T-cell (primary cell): ENCODE data around the gene UBE2E2. TPM values are rescaled to one million over a fixed set of nuclear protein-coding genes. Genes with fewer than 3 reads are reported as not detected.

ENCODE experiments used
- ATAC-seq, 4 experiments: fragments of 200-7000 bp in 3 of 4; fragments of 150-1000 bp in 1 of 4; cut with Tn5 transposase; replicated peaks in 1 of 4; 1 replicate in 3 of 4; 2 replicates in 1 of 4; pipeline ENCODE4 v1.10.0; 2021; ENCODE audit warnings: moderate library complexity in 3 of 4, mild to moderate bottlenecking in 2 of 4, moderate number of reproducible peaks in 1 of 4
- CTCF ChIA-PET, 2 donors: fragments of 300-600 bp; sonication (Branson Sonifier 250); formaldehyde crosslinking; loops; one replicate each; lab custom pipeline; 2022; ENCODE audit warnings: antibody characterized with exemption in 2 of 2; lab: Charles Lee
- POLR2A ChIA-PET, 2 donors: fragments of 300-600 bp; sonication (Branson Sonifier 250); formaldehyde crosslinking; loops; one replicate each; lab custom pipeline; 2022; ENCODE audit warnings: antibody characterized with exemption in 2 of 2; lab: Charles Lee
- DNase-seq, 35 experiments: peaks; one replicate each; pipeline versions ENCODE4 v3.0.0 to v3.0.0-alpha.2; 2013 to 2023
- H3K27ac ChIP-seq: one replicate; pipeline ENCODE4 v1.5.1; 2013; ENCODE audit warnings: low read length
- H3K27me3 ChIP-seq, 2 experiments: replicated peaks in 1 of 2; 1 replicate in 1 of 2; 2 replicates in 1 of 2; pipeline versions ENCODE4 v1.6.1 to v1.7.0; 2013; ENCODE audit warnings: low read length in 1 of 2, mixed read lengths in 1 of 2; ENCODE audit not compliant: control insufficient read depth in 2 of 2, insufficient read depth in 2 of 2; ENCODE audit errors: extremely low read depth in 1 of 2
- H3K36me3 ChIP-seq, 2 donors: 1 replicate in 1 of 2; 2 replicates in 1 of 2; pipeline versions ENCODE4 v1.6.1 to v1.7.0; 2013; ENCODE audit warnings: low read length in 1 of 2; ENCODE audit not compliant: control insufficient read depth in 2 of 2, insufficient read depth in 1 of 2; ENCODE audit errors: extremely low read depth in 1 of 2
- H3K4me1 ChIP-seq, 2 experiments: 1 replicate in 1 of 2; 2 replicates in 1 of 2; pipeline versions ENCODE4 v1.6.1 to v1.7.0; 2013; ENCODE audit warnings: low read length in 2 of 2, mixed read lengths in 1 of 2; ENCODE audit not compliant: insufficient read depth in 2 of 2, control insufficient read depth in 1 of 2; ENCODE audit errors: extremely low read depth in 1 of 2
- H3K4me3 ChIP-seq, 2 donors: 1 replicate in 1 of 2; 2 replicates in 1 of 2; pipeline versions ENCODE4 v1.5.1 to v1.7.0; 2013; ENCODE audit warnings: mild to moderate bottlenecking in 2 of 2, low read length in 1 of 2, moderate library complexity in 1 of 2; ENCODE audit not compliant: control insufficient read depth in 1 of 2; ENCODE audit errors: extremely low read depth in 1 of 2
- H3K9me3 ChIP-seq: 2 replicates; pipeline ENCODE4 v1.7.0; 2013
- H3K27ac Mint-ChIP-seq, 2 donors: one replicate each; pipeline ENCODE4 v1.8.0; 2020 to 2021; ENCODE audit warnings: mild to moderate bottlenecking in 2 of 2, mixed read lengths in 2 of 2
- H3K27me3 Mint-ChIP-seq, 2 donors: one replicate each; pipeline ENCODE4 v1.8.0; 2021 to 2022; ENCODE audit warnings: mixed read lengths in 2 of 2
- H3K36me3 Mint-ChIP-seq: one replicate; pipeline ENCODE4 v1.8.0; 2021; ENCODE audit warnings: mixed read lengths
- H3K4me1 Mint-ChIP-seq, 3 donors: one replicate each; pipeline ENCODE4 v1.8.0; 2020 to 2022; ENCODE audit warnings: mixed read lengths in 3 of 3, mild to moderate bottlenecking in 1 of 3
- H3K4me3 Mint-ChIP-seq, 3 donors: one replicate each; pipeline ENCODE4 v1.8.0; 2020 to 2022; ENCODE audit warnings: mild to moderate bottlenecking in 3 of 3, mixed read lengths in 3 of 3, moderate library complexity in 3 of 3
- H3K9me3 Mint-ChIP-seq, 3 donors: one replicate each; pipeline ENCODE4 v1.8.0; 2020 to 2022; ENCODE audit warnings: mixed read lengths in 3 of 3
- WGBS: methylation state at CpG from one replicate; pipeline ENCODE4 v1.1.5; 2013; ENCODE audit warnings: missing lambda C conversion rate; ENCODE audit not compliant: insufficient coverage; 5-methylcytosine and 5-hydroxymethylcytosine counted together
- total RNA-seq, 35 experiments: library from RNA in 6 of 35; stranded (reverse) in 6 of 35; fragments of 120-200 nt in 1 of 35; gene quantifications; one replicate each; pipeline versions ENCODE4 v1.2.1 to v1.2.4 and lab custom pipeline; 2013 to 2026

UBE2E2 gene
- total RNA-seq, 5 donors from 2014 or later (not counting 1 experiment from before 2014, with no cell fraction given), result 7.2 to 17.6 (median 7.5) TPM

- POLR2A ChIA-PET, result no interaction called here
- DNase-seq, result no peak
These were observed 254.6 kb downstream of the UBE2E2 start for GRCh38 chr3:23457697-23458096.

GRCh38 chr3:23459465-23459864 lies 256.3 kb downstream of the UBE2E2 start:
- POLR2A ChIA-PET, result no interaction called here
- DNase-seq, result no peak
- Mint-ChIP-seq H3K4me1 (peaks cover 6 to 12% (median 11%) of the 10 kb centered on the region in 3 donors), H3K9me3 (peaks cover 0 to 10% (median 0%) of the 10 kb centered on the region in 3 donors), H3K27ac (no peak overlapping the region), H3K27me3 (peaks cover 0 to 3% of the 10 kb centered on the region in 2 donors), H3K36me3 (no peaks in the 10 kb centered on the region), H3K4me3 (no peak overlapping the region)
- H3K4me1 ChIP-seq, result no peaks in the 10 kb centered on the region
- ATAC-seq, result no peak
- no peak overlapping the region for H3K4me3 ChIP-seq
- no CpG with 5 or more reads among the region's 3 CpGs for WGBS
- H3K27me3 ChIP-seq, result no peaks in the 10 kb centered on the region
- H3K36me3 ChIP-seq, result no peaks in the 10 kb centered on the region
- CTCF ChIA-PET, result no interaction called here
- no peak overlapping the region for H3K27ac ChIP-seq
- H3K9me3 ChIP-seq, result no peaks in the 10 kb centered on the region

More at GRCh38 chr3:23457697-23458096, 254.6 kb downstream of the UBE2E2 start:
- H3K27ac Mint-ChIP-seq, result no peak overlapping the region
- no peaks in the 10 kb centered on the region for H3K36me3 Mint-ChIP-seq
- peaks cover 0 to 3% of the 10 kb centered on the region in 2 donors for H3K27me3 Mint-ChIP-seq
- CTCF ChIA-PET, result no interaction called here
- Histone ChIP-seq H3K27ac (no peak overlapping the region), H3K27me3 (no peaks in the 10 kb centered on the region), H3K4me1 (no peaks in the 10 kb centered on the region), H3K4me3 (no peak overlapping the region), H3K36me3 (no peaks in the 10 kb centered on the region), H3K9me3 (no peaks in the 10 kb centered on the region)
- H3K9me3 Mint-ChIP-seq, result peaks cover 0 to 10% (median 0%) of the 10 kb centered on the region in 3 donors
- ATAC-seq, result no peak
- peak overlapping the region in 1 of 3 donors; percentile 10 for H3K4me3 Mint-ChIP-seq
- WGBS, result no CpG with 5 or more reads among the region's 2 CpGs
- peaks cover 6 to 12% (median 11%) of the 10 kb centered on the region in 3 donors for H3K4me1 Mint-ChIP-seq

GRCh38 chr3:23459889-23460546 lies 256.9 kb downstream of the UBE2E2 start:
- H3K9me3 Mint-ChIP-seq, result peaks cover 0 to 10% (median 0%) of the 10 kb centered on the region in 3 donors
- Histone ChIP-seq H3K9me3 (no peaks in the 10 kb centered on the region), H3K4me3 (no peak overlapping the region), H3K36me3 (no peaks in the 10 kb centered on the region), H3K27ac (no peak overlapping the region), H3K27me3 (no peaks in the 10 kb centered on the region), H3K4me1 (no peaks in the 10 kb centered on the region)
- ChIA-PET CTCF (no interaction called here), POLR2A (no interaction called here)
- 100% methylated on average over 1 of the region's 4 CpGs for WGBS
- DNase-seq, result no peak
- H3K27ac Mint-ChIP-seq, result no peak overlapping the region
- peaks cover 0 to 3% of the 10 kb centered on the region in 2 donors for H3K27me3 Mint-ChIP-seq
- no peak for ATAC-seq
- H3K4me3 Mint-ChIP-seq, result no peak overlapping the region
- no peaks in the 10 kb centered on the region for H3K36me3 Mint-ChIP-seq
- H3K4me1 Mint-ChIP-seq, result peaks cover 6 to 12% (median 11%) of the 10 kb centered on the region in 3 donors

- no peaks in the 10 kb centered on the region for H3K27me3 ChIP-seq
- Mint-ChIP-seq H3K27me3 (peaks cover 0 to 2% of the 10 kb centered on the region in 2 donors), H3K9me3 (peaks cover 0 to 7% (median 0%) of the 10 kb centered on the region in 3 donors), H3K4me1 (peaks cover 6 to 12% (median 11%) of the 10 kb centered on the region in 3 donors), H3K4me3 (no peak overlapping the region), H3K36me3 (no peaks in the 10 kb centered on the region), H3K27ac (no peak overlapping the region)
- ChIA-PET POLR2A (no interaction called here), CTCF (no interaction called here)
- no peaks in the 10 kb centered on the region for H3K4me1 ChIP-seq
- no peaks in the 10 kb centered on the region for H3K9me3 ChIP-seq
- H3K4me3 ChIP-seq, result no peak overlapping the region
- no peak overlapping the region for H3K27ac ChIP-seq
- no CpG with 5 or more reads among the region's 3 CpGs for WGBS
- ATAC-seq (no peak), DNase-seq (no peak)
- H3K36me3 ChIP-seq, result no peaks in the 10 kb centered on the region
These were observed 257.9 kb downstream of the UBE2E2 start for GRCh38 chr3:23461069-23461468.

GRCh38 chr3:23463791-23464190 lies 260.7 kb downstream of the UBE2E2 start:
- H3K36me3 ChIP-seq, result no peaks in the 10 kb centered on the region
- no peaks in the 10 kb centered on the region for H3K4me1 ChIP-seq
- ChIA-PET POLR2A (no interaction called here), CTCF (no interaction called here)
- Mint-ChIP-seq H3K4me1 (no peaks in the 10 kb centered on the region), H3K9me3 (peaks cover 5 to 17% (median 9%) of the 10 kb centered on the region in 3 donors), H3K36me3 (no peaks in the 10 kb centered on the region), H3K27ac (no peak overlapping the region), H3K4me3 (no peak overlapping the region), H3K27me3 (no peaks in the 10 kb centered on the region)
- H3K27me3 ChIP-seq, result no peaks in the 10 kb centered on the region
- no peaks in the 10 kb centered on the region for H3K9me3 ChIP-seq
- DNase-seq, result no peak
- no peak for ATAC-seq
- WGBS, result no CpG with 5 or more reads among the region's 3 CpGs
- H3K27ac ChIP-seq, result no peak overlapping the region
- H3K4me3 ChIP-seq, result no peak overlapping the region

- ATAC-seq (no peak), DNase-seq (no peak)
- no peaks in the 10 kb centered on the region for H3K27me3 Mint-ChIP-seq
- H3K27ac Mint-ChIP-seq, result no peak overlapping the region
- H3K9me3 Mint-ChIP-seq, result peaks cover 5 to 20% (median 9%) of the 10 kb centered on the region in 3 donors
- no peaks in the 10 kb centered on the region for H3K27me3 ChIP-seq
- H3K27ac ChIP-seq, result no peak overlapping the region
- no peaks in the 10 kb centered on the region for H3K4me1 ChIP-seq
- CTCF ChIA-PET, result no interaction called here
- no peaks in the 10 kb centered on the region for H3K4me1 Mint-ChIP-seq
- no peak overlapping the region for H3K4me3 Mint-ChIP-seq
- H3K36me3 Mint-ChIP-seq, result no peaks in the 10 kb centered on the region
- no peak overlapping the region for H3K4me3 ChIP-seq
- H3K36me3 ChIP-seq, result no peaks in the 10 kb centered on the region
- H3K9me3 ChIP-seq, result no peaks in the 10 kb centered on the region
- POLR2A ChIA-PET, result no interaction called here
These were observed 262.4 kb downstream of the UBE2E2 start for GRCh38 chr3:23465569-23465968.
